Esophagus muscularis mucosa (tissue), 4 donors: ENCODE data around the gene NEK7.

Experiments used
- CTCF ChIP-seq, 3 experiments: fragments of 200-600 bp in 2 of 3; fragments of 450-650 bp in 1 of 3; sonication (generic) in 2 of 3; IDR thresholded peaks; one replicate each; pipeline ENCODE4 v1.5.1; 2017 to 2019; ENCODE audit warnings: antibody characterized with exemption in 3 of 3, mild to moderate bottlenecking in 2 of 3, moderate library complexity in 1 of 3
- EP300 ChIP-seq: sonication (generic); formaldehyde crosslinking; IDR thresholded peaks from one replicate; pipeline ENCODE4 v1.6.1; 2017; ENCODE audit warnings: antibody characterized with exemption
- POLR2A ChIP-seq: fragments of 450-650 bp; IDR thresholded peaks from one replicate; pipeline ENCODE4 v1.6.1; 2017; ENCODE audit warnings: antibody characterized with exemption, moderate library complexity, mild to moderate bottlenecking, low read depth
- POLR2AphosphoS5 ChIP-seq, 2 donors: sonication (generic); formaldehyde crosslinking; IDR thresholded peaks; one replicate each; pipeline ENCODE4 v1.6.1; 2017; ENCODE audit warnings: antibody characterized with exemption in 2 of 2

- TF ChIP-seq POLR2A = no peak
- TF ChIP-seq CTCF (IDR thresholded peaks at IDR 0.05) = no peak
- TF ChIP-seq EP300 = no peak
- no peak for TF ChIP-seq POLR2AphosphoS5 (IDR thresholded peaks at IDR 0.05)
Observed at GRCh38 chr1:198206292-198206691, 49.5 kb downstream of the NEK7 start.
